MM.1S (cell line): ENCODE data around the gene WDR37.

Experiments
- CTCF ChIP-seq: fragments of 300-600 bp; sonication (generic); IDR thresholded peaks from 2 replicates; pipeline ENCODE4 v1.5.1; 2016; ENCODE audit warnings: antibody characterized with exemption, low read length, mixed read lengths
- EZH2 ChIP-seq: fragments of 300-600 bp; sonication (generic); optimal IDR thresholded peaks from 2 replicates; pipeline ENCODE3; 2017; ENCODE audit warnings: low read depth, mild to moderate bottlenecking, antibody characterized with exemption, low read length, mixed read lengths
- EZH2phosphoT487 ChIP-seq: fragments of 300-600 bp; sonication (generic); IDR thresholded peaks from 2 replicates; pipeline ENCODE4 v1.6.1; 2018; ENCODE audit warnings: antibody characterized with exemption, low read length

GRCh38 chr10:1128115-1128514 is 71.9 kb downstream of the WDR37 start:
- TF ChIP-seq CTCF (no peak), EZH2phosphoT487 (no peak), EZH2 (no peak)
